GM12878 (cell line): ENCODE measurements around the gene PHGDH.
"Not testable (repeated sequence)": the region's sequence is repeated elsewhere in the genome, so short reads cannot be mapped to it uniquely, and the experiment has no call there.

Source experiments
- CHD4 ChIP-seq: fragments of 200-600 bp; sonication (generic); IDR thresholded peaks from 2 replicates; pipeline ENCODE4 v1.6.1; 2016; ENCODE audit warnings: mild to moderate bottlenecking
- EGR1 ChIP-seq, 2 experiments: IDR thresholded peaks; 1 replicate in 1 of 2; 2 replicates in 1 of 2; pipeline ENCODE4 v1.6.1; 2011 to 2012; ENCODE audit warnings: low read depth in 2 of 2, low read length in 2 of 2, borderline replicate concordance in 1 of 2, mild to moderate bottlenecking in 1 of 2, moderate library complexity in 1 of 2
- TF ChIP-seq, protein P1 (sequence below): fragments of 450-650 bp; IDR thresholded peaks from 2 replicates; pipeline ENCODE4 v1.6.1; 2014; ENCODE audit warnings: mild to moderate bottlenecking
- TF ChIP-seq, protein P2 (sequence below), 3 experiments: IDR thresholded peaks in 2 of 3; conservative IDR thresholded peaks in 1 of 3; 2 replicates each; pipeline ENCODE4 v1.5.1; 2011; ENCODE audit warnings: low read depth in 3 of 3, low read length in 3 of 3, mild to moderate bottlenecking in 3 of 3, control low read depth in 2 of 3, moderate library complexity in 2 of 3, inconsistent platforms in 1 of 3, mixed read lengths in 1 of 3; ENCODE audit not compliant: control insufficient read depth in 2 of 3, insufficient read depth in 1 of 3; ENCODE audit errors: extremely low read depth in 1 of 3

DNA sequence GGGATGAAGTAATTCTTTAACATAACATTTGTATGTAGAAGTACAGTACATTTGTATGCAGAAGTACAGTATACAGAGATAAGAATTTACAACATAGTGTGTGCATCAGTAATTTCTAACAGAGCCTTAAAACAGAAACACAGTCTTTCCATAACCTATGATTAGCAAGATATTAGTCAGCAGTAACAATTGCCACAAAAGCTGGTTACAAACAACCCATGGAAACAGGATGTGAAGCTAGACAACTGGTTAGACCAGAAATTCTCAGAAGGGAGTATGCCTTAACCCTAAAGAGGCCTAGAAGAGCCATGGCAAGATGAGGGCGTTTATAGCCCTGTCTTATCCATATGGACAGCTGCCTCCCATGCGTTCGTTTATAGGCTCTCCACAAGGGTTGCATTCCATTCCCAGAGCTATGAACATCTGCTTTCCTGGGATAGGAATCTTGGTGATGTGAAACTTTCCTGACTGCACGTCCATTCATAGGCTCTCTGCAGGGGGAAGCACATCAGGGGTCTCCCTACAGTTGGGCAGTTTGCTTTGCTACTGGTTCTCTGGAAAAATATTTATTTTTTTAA is 74.8 kb downstream of the PHGDH start:
- TF ChIP-seq, protein P1, sequence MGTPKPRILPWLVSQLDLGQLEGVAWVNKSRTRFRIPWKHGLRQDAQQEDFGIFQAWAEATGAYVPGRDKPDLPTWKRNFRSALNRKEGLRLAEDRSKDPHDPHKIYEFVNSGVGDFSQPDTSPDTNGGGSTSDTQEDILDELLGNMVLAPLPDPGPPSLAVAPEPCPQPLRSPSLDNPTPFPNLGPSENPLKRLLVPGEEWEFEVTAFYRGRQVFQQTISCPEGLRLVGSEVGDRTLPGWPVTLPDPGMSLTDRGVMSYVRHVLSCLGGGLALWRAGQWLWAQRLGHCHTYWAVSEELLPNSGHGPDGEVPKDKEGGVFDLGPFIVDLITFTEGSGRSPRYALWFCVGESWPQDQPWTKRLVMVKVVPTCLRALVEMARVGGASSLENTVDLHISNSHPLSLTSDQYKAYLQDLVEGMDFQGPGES: not testable (repeated sequence)
- TF ChIP-seq, protein P2, sequence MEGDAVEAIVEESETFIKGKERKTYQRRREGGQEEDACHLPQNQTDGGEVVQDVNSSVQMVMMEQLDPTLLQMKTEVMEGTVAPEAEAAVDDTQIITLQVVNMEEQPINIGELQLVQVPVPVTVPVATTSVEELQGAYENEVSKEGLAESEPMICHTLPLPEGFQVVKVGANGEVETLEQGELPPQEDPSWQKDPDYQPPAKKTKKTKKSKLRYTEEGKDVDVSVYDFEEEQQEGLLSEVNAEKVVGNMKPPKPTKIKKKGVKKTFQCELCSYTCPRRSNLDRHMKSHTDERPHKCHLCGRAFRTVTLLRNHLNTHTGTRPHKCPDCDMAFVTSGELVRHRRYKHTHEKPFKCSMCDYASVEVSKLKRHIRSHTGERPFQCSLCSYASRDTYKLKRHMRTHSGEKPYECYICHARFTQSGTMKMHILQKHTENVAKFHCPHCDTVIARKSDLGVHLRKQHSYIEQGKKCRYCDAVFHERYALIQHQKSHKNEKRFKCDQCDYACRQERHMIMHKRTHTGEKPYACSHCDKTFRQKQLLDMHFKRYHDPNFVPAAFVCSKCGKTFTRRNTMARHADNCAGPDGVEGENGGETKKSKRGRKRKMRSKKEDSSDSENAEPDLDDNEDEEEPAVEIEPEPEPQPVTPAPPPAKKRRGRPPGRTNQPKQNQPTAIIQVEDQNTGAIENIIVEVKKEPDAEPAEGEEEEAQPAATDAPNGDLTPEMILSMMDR (IDR thresholded peaks at IDR 0.05 in 2 of 3, conservative IDR thresholded peaks at IDR 0.05 in 1 of 3; ENCODE audit: control insufficient read depth in 2 of 3, extremely low read depth in 1 of 3, insufficient read depth in 1 of 3, low read depth in 3 of 3, low read length in 3 of 3): not testable (repeated sequence)
- not testable (repeated sequence) for TF ChIP-seq EGR1 (IDR thresholded peaks at IDR 0.05; ENCODE audit: borderline replicate concordance in 1 of 2, low read depth in 2 of 2, low read length in 2 of 2); CHD4
